T-helper 2 cell (primary cell): ENCODE data around the gene TOMM40L.

Experiments used
- DNase-seq, 5 experiments: peaks; one replicate each; pipeline versions ENCODE4 v3.0.0 to v3.0.0-alpha.2; 2012 to 2022

Gene TOMM40L

DNA sequence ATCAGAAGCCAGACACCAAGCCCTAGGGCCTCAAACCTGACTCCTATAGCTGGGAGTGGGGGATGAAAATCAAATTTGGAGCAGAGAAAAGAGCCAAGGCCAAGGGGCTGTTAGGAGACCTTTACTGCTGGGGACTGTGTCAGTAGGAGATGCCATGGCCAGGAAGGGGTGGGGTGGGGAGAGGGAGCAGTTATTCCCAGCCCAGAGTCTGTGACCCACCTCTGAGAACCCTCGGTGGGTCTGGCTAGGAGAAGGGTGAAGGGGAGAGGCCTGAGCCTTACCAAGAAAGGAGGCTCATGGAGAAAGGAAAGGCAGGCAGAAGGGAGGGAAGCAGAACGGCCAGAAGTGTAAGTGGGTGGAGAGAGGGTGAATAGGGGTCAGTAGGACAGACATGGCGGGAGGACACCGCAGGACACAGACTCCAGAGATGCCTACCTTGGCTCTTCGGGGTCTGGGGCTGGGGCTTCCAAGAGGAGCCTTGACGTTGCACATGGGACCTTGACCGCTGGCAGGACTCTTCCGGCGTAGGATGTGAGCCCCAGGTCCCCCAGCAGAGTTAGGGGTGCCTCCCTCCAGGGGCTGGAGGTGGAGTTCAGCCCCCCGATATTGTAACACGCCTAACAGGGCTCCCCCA, 28.2 kb upstream of the TOMM40L start:
- DNase-seq: no peak

DNA sequence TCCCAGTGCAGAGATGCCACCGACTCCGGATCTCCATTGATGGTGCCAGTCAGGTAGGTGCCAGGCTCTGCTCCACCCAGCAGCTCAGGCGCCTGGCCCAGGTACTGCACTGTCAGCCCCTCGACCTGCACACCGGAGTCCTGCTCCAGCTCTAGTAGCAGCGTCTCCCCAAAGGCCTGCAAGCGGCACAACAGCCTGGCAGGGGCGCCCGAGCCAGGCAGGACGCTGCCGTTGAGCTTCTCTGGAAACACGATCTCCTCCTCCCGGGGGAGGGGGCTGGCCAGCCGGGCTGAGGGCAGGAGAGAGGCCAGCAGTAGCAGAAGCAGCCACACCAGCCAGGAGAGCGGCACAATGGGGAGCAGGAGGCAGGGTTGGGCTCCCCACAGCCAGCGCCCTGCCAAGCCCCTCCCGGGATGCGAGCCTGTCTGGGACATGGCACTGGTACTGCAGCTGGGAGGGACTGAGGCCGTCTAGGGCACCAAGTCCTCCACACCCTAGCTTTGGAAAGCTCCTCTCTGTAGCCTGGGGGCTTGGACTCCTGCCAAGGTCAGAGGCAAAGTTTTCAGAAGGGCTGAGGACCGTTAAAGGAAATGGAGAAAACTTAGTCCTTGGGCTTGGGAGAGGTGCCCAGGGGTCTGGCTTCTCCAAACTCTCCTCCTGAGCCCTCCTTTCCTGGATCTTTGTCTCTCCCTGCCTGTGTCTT, 27.5 kb upstream of the TOMM40L start:
- no peak for DNase-seq

DNA sequence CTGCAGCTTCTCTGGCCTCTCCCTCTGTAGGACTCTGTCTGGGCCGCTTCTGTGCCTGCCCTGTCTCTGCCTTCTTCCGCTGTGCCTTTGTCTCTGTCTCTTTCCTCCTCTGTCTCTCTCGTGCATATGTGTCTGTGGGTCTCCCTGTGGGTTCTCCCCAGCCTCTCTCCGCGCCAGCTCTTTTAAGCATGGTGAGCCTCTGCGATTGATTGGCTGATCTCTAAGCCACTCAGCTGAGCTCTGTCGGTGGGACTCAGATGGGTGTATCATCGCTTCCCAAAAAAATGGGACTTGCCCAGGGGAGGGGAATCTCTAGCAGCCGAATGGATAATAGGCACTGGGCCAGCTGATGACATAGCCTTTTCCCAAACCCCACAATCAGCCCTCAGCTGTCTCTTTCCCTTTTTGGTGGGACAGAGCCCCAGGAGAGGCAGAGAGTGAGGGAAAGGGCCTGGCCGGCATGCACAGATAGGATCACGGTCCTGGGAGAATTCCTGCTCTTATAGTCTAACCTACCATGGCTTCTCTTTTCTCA, 26.9 kb upstream of the TOMM40L start, which contains the start of gene ADAMTS4:
Gene ADAMTS4 (minus strand): TSS at position 158 of the 535 bp plus-strand sequence. CDS start 427 bp downstream, outside the sequence.
- DNase-seq: no peak

DNA sequence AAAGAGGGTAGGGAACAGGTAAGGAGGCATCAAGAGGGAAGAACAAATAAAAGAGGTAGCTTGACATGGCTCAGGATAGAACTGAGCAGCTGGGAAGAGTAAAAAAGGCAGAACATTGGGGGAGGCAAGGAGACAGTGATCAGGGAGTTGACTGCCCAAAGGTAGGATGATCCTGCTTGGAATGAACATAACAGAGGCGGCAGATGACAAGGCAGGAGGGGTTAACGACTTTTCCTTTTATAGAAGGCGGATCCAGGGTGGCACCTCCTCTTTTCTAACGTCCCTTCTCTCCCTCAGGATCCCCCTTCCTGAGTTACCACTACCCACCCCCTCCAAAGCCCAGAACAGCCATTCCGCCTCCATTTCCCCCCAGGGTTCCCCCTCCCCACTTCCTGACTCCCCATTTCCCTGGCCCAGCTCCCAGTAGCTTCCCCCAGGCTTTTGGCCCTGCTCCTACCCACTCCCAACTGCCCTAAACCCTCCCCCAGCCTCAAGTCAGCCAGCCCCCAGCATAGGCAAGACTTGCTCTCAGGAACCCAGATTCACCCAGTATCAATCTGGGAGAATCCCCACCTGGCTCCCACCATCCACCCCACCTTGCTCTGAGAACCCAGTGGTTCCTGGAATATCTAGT, 26.2 kb upstream of the TOMM40L start:
- no peak for DNase-seq

DNA sequence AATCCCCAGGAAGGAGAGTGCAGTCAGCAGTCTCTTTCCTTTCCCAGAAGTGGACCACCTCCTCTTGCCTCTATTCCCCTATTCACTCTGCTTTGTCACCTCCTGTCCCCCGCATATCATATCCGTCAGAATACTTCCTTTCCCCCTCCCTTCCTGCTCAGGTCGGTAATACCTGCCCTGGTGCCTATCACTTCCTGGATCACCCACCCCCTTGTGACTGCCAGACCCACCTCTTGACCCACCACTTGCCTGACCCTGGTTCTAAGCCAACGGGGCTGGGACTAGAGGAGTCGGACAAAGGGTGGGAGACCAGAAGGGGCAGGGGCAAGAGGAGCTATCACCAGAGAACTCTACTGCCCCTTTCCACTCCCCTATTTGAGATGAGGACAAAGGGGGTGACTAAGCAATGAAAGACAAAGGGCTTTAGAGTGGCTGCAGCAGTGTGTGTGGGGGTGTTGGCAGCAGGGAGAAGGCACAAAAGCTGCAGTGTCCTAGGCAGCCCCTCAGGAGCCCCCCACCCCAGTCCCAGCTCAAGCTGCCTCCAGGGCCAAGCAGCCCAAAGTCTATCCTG, 25.4 kb upstream of the TOMM40L start:
- no peak for DNase-seq

DNA sequence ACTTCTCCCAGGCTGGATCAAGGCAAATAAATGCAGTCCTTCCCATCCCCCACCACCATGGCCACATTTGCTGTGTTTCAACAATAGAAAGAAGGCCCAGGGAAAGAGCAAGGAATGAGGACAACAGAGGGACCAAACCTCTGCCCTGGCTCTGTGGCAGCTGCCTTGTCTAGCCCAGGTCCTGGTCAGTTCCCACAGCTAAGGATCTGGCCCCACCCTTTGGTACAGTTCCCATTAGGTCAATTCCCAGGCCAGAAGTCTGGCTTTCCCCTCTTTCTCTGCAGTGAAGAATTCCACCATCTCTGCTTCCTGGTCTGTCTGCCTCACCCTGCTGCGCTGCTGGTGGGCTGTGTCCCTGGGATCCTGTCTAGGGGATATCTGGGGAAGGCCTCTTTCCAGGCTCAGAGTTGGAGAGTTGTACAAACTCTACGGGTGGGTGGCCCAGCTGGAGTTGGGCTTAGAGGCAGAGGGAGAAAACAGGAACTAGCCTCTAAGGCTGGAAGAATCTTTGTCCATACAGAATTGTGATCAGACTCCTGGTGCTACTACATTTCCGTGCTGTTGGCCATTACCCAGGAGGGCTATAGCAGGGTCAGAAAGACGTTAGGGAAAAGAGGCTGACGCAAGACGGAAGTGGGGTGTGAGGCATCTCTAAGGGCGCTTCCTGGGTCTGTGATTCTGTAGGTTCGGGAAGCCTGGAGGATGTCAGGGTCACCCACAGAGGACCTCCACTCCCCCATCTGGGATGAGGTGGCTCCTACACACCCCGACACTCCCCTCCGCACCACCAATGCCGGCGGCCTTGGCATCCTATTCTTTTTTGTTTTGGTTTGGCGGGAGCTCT, 24.6 kb upstream of the TOMM40L start:
- no peak for DNase-seq

DNA sequence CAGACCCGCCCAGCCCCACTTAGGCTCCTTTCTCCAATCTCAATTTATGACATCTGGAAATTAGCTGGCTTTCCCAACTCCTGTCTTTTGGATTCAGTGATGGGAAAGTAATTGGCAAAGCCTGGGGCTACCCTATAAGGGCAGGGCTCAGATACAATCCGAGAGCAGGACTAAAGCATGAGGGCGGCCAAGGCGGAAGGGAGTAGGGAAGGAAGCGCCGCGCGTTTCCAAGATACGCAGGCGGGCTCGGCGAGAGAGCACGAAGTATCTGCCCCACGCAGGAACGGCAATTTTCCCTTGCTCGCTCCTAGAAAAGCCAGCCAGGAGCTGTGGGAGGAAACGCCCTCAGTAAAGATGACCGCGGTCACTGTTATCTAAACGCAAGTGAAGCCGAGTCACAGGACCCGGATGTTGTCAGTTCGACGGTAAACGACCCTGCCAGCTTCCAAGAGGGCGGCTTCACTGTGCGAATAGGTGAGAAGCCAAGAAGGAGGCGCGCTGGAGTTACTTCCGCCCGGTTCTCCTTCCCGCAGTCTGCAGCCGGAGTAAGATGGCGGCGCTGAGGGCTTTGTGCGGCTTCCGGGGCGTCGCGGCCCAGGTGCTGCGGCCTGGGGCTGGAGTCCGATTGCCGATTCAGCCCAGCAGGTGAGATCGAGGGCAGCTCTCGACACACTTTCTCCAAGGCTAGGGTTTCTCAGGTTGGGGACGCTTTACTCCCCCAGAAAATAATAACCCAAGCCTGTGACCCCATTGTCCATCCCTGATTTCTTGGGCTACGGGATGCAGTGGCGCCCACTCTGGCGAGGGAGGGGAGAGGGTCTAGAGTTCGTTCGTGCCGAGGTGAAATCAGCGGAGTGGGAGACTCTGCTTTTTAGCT, 23.8 kb upstream of the TOMM40L start, which contains the start of gene NDUFS2:
Gene NDUFS2 (plus strand): TSS at position 532 of the 877 bp plus-strand sequence. CDS start 19 bp downstream, at position 551.
- peak; percentile 84 to 99 (median 91) for DNase-seq

DNA sequence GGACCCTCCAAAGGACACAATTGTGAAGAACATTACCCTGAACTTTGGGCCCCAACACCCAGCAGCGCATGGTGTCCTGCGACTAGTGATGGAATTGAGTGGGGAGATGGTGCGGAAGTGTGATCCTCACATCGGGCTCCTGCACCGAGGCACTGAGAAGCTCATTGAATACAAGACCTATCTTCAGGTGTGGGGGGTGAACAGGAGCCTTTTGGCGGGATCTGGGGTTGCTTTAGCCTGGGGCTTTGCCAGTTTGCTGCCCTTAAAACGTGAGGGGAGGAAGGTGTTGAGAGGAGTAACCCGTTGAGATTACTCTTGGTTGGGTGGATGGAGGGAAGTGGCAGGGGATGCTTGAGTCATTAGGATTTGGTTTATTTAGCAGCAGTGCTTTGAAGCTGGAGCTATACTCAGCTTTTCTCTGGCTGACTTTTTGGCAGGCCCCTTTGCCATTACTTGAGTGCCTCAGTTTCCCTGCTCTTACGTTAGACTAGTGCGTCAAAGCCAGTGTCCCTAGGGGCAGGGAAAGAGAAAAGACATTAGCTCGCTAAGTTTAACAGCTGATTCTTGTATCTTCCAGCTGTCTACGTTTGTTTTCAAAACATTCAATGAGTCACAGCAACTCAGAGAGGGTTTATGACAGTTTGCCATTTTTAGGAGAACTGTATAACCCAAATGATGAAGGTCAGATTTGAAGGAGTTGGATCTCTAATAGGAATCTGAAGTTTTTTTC, 19.3 kb upstream of the TOMM40L start:
- no peak for DNase-seq

DNA sequence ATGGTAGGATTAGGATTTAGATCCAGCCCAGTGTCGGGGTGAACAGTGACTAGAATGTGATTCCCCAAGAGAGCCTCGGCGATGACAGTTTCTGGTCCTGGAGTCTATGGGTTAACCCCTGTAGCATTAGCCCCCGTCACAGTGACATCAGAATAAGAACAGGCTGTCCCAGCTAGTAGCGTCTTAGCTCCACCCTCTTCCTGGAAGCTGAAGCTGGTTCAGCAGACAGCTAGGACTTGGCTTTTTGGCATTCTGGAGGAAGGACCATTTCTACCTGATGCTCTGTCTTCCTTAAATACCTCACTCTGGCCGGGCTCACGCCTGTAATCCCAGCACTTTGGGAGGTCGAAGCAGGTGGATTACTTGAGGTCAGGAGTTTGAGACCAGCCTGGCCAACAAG, 18.7 kb upstream of the TOMM40L start:
- no peak for DNase-seq

DNA sequence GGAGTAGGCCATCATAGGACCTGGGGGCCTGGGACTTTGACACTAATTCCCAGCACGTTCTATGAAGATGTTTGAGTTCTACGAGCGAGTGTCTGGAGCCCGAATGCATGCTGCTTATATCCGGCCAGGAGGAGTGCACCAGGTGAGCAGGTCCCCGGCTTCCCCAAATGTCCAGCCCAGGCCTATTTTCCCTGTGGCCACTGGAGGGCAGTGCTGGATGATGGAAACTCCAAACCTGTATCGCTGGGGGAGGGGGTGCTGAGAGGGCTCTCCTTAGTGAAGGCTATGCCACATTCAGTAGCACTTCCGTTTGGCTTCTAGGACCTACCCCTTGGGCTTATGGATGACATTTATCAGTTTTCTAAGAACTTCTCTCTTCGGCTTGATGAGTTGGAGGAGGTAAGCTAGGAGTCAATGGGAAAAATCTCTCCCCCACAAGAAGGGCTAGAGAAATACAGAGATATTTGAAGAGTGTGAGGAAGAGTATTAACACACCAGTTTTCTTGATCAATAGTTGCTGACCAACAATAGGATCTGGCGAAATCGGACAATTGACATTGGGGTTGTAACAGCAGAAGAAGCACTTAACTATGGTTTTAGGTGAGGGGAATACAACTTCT, 16.0 kb upstream of the TOMM40L start:
- DNase-seq: peak; percentile 21 to 71 (median 49)

DNA sequence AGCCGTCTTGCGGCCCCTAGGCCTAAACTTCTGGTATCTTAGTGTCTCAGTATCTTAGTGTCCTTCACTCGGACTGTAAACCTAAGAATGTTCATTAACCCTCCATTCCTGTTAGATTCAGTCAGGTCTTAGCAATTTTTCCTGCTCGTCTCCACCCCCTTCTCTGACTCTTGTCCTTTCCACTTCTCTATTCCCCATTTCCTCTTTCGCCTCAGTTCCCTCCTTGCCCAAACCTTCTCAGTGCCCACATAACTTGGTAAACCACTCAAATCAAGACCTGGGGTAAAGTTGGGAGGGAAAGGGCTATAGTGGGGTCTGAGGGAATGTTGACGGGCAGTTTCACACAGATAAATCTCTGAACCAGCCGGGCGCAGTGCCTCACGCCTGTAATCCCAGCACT, 11.5 kb upstream of the TOMM40L start:
- DNase-seq: no peak

DNA sequence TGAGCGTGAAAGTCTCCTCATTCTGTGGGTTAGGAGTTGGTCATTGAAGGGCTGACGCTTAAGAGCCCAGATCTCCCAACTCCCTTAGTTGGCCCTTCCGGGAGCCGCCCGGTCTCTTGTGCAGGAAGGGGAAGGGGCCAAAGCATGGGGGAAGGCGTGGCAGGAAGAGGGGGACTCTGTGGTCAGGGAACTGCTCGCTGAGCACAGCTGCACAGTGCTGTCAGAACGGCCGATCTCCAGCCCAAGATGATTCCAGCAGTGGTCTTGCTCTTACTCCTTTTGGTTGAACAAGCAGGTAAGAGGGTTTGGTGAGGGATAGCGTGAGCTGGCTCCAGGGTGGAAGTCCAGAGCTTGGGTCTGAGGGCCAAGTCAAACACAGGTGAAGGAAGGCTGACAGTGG, 10.8 kb upstream of the TOMM40L start, which contains the start of gene FCER1G:
Gene FCER1G (plus strand): TSS at position 220 of the 400 bp plus-strand sequence. CDS start 27 bp downstream, at position 247.
- no peak for DNase-seq

DNA sequence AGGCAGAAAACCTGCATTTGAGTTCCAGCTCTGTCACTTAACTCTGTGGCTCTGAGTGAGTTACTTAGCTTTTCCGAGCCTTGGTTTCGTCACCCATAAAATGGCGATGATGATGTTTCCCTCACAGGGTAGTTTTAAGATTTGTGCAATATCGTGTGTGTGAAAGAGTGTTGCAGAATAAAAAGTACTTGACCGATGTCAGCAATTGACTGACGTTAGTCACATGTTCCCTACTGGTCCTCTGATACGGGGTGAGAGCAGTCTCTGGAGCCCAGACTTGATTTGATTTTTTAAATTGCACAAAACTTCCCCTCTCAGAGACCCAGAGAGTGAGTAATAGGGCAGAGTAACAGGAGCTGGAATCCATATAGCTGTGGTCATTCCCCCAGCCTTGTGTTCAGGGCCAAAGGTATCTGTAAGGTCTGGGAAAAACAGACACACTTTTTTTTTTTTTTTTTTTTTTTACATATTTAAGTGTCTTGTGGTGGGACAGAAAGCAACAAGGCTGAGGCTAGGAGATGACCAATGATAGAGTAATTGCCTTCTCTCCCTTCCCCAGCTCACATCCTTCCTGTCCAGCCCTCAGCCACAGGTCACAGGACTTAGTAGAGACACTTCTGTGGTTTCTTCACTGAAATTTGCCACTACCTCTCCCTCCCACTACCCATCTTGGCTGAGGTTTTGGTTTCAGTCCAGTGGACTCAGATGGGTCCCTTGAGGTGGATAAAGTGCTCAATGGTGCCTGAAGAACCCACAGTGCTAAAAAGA, 8.7 kb upstream of the TOMM40L start:
- DNase-seq: no peak

DNA sequence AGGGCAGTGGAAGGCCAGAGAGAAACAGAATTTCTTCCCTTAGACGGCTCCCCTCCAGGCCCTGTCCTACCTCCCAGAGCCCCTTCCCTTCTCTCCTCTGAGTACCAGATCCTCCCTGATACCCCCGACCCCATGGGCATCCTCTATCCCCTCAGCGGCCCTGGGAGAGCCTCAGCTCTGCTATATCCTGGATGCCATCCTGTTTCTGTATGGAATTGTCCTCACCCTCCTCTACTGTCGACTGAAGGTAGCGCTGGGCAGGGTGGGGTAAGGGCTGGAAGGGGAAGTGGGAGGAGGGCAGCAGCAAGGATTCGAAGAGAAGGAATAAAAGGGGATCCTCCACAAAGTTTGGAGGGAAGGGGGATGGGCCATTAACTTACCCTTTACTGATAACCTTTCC, 8.0 kb upstream of the TOMM40L start:
- DNase-seq: no peak

DNA sequence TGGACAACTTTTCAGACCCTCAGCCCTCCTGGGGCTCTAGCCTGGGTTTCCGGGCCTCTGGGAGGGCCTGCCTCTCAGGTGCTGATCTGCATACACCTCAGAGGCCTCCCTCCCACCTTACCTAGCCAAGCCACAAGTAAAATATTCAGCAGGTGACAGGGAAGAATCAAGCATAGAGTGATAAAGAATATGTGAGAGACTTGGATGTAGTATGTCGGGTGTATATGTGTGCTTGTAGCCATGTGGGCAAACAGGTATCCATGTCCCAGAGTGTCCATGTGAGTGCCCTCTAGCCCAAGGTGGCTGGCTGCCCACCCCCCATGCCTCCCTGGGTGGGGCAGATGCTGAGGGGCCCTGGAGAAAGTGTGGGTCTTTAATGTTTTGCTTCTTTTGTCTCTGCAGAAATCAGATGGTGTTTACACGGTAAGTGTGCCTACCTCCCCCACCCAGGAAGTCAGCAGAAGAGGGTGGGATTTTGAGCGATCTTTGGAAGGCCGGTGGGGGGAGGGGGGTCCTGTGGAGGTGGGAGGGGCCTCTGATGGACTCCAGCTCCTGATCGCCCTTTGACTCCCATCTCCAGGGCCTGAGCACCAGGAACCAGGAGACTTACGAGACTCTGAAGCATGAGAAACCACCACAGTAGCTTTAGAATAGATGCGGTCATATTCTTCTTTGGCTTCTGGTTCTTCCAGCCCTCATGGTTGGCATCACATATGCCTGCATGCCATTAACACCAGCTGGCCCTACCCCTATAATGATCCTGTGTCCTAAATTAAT, 7.4 kb upstream of the TOMM40L start:
- DNase-seq: no peak

DNA sequence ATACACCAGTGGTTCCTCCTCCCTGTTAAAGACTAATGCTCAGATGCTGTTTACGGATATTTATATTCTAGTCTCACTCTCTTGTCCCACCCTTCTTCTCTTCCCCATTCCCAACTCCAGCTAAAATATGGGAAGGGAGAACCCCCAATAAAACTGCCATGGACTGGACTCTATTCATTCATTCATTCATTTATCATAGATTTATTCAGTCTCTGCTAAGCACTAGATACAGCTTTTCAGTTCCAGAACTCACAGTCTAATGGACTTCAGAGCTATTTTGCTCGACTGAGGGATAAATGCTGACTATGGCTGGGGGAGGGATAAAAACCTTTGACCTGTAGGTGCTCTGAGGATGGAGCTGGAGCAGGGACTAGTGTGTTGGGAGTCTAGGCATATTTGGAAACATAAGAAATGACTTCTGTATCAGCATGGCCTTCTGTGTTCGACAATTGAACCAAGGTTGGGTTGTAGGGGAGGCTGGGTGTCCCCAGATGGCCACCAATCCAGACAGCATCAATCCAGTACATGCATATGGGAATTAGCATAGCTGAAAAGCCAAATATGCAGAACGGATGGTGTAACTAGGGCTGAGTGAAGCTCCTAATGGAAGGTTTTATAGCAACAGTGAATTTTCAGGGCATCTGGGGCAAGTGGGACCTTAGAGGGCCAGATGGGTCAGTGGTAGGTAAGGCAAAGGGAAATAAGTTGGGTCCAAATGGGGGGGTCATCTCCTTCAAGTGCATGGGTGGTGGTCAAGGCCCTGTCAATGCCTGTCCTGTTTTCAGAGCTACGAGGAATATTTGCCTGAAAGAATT, 6.6 kb upstream of the TOMM40L start:
- DNase-seq: no peak

DNA sequence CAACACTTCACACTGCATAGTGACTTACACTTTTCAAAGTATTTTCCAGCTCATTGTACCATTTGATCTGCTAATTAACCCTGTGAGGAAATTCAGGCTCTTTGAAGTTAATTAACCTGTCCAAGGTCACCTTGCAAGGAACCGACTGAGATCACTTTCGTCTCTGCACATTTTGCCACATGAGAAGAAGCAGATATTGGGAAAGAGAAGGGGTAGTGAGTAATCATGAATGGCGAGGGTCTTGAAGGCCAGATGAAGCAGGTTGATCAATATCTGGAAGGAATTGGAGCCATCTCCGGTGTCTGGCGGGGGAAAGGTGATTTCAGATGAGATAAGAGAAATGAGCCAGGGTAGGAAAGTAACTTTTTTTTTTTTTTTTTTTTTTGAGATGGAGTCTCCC, 5.9 kb upstream of the TOMM40L start:
- no peak for DNase-seq
